ENCODE data around the gene SPAG4.

The SPAG4 gene

DNA sequence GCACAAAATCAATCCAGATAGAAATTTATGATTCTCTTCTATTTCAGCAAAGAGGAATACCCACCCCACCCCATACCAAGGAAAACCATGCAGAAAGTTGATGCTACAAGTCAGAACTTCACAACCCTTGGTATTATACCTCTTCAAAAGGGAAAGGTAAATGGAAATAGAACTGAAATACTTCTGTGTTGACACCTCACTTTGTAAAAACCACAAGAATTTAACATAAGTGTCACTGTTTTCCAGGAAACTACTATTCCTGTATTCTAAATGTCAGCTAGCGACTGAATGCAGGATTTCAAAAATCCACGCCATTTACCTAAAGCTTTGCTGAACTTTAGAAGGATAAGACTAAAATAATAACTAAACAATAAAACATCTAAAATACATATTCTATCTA, 45.4 kb downstream of the SPAG4 start:
- TF ChIP-seq CREB1 (IDR thresholded peaks at IDR 0.05; ENCODE audit: low read depth) (no peak), TEAD4 (IDR thresholded peaks at IDR 0.05) (no peak), FOXM1 (IDR thresholded peaks at IDR 0.05; ENCODE audit: borderline replicate concordance, low read depth) (no peak), CEBPB (IDR thresholded peaks at IDR 0.05) (no peak), RAD21 (IDR thresholded peaks at IDR 0.05; ENCODE audit: low read depth) (no peak), EP300 (IDR thresholded peaks at IDR 0.05; ENCODE audit: borderline replicate concordance) (no peak), YY1 (IDR thresholded peaks at IDR 0.05; ENCODE audit: low read depth) (no peak), EGR1 (IDR thresholded peaks at IDR 0.05) (no peak), NFIC (IDR thresholded peaks at IDR 0.05) (no peak), TCF12 (IDR thresholded peaks at IDR 0.05; ENCODE audit: low read depth) (no peak)
- TF ChIP-seq, protein P1, sequence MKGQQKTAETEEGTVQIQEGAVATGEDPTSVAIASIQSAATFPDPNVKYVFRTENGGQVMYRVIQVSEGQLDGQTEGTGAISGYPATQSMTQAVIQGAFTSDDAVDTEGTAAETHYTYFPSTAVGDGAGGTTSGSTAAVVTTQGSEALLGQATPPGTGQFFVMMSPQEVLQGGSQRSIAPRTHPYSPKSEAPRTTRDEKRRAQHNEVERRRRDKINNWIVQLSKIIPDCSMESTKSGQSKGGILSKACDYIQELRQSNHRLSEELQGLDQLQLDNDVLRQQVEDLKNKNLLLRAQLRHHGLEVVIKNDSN (IDR thresholded peaks at IDR 0.05) = no peak
- TF ChIP-seq, protein P2, sequence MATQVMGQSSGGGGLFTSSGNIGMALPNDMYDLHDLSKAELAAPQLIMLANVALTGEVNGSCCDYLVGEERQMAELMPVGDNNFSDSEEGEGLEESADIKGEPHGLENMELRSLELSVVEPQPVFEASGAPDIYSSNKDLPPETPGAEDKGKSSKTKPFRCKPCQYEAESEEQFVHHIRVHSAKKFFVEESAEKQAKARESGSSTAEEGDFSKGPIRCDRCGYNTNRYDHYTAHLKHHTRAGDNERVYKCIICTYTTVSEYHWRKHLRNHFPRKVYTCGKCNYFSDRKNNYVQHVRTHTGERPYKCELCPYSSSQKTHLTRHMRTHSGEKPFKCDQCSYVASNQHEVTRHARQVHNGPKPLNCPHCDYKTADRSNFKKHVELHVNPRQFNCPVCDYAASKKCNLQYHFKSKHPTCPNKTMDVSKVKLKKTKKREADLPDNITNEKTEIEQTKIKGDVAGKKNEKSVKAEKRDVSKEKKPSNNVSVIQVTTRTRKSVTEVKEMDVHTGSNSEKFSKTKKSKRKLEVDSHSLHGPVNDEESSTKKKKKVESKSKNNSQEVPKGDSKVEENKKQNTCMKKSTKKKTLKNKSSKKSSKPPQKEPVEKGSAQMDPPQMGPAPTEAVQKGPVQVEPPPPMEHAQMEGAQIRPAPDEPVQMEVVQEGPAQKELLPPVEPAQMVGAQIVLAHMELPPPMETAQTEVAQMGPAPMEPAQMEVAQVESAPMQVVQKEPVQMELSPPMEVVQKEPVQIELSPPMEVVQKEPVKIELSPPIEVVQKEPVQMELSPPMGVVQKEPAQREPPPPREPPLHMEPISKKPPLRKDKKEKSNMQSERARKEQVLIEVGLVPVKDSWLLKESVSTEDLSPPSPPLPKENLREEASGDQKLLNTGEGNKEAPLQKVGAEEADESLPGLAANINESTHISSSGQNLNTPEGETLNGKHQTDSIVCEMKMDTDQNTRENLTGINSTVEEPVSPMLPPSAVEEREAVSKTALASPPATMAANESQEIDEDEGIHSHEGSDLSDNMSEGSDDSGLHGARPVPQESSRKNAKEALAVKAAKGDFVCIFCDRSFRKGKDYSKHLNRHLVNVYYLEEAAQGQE (IDR thresholded peaks at IDR 0.05; ENCODE audit: low read depth) = no peak
- TF ChIP-seq, protein P3, sequence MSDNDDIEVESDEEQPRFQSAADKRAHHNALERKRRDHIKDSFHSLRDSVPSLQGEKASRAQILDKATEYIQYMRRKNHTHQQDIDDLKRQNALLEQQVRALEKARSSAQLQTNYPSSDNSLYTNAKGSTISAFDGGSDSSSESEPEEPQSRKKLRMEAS (IDR thresholded peaks at IDR 0.05) = no peak

DNA sequence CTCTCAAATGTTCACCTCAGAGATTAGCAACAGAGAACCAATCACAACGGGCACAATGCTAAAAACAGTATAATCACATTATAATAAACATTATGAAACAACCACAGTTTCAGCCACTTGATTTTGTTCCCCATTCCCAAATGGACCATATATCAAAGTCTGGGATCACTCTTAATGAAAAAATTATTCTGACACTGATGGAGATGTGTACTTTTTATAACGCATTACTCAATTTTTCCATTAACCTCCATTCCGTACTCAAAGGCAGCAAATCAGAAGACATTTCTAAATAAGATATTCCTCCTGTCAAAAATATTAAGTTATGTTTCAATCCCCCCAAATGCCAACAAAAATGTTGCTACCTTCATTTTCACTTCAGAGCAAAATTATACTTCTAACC, 46.3 kb downstream of the SPAG4 start:
- TF ChIP-seq, protein P1 (IDR thresholded peaks at IDR 0.05) = no peak

DNA sequence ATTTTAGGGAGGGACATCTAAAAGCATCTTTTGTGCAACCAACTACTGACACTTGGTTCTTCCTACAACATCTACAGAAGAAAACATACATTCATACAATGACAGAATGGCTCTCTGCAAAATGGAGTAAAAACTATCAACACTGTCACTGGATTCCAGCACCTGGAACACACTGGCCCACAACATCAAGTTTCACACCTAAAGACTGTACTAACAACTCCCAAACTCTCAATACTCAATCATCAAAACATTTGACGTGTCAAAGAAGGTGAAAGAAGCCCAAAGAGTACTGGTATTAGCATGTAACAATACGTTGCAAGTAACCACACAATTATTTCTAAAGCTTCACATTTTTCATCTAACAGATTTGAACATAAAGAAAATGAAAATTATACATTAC, 46.9 kb downstream of the SPAG4 start:
- TF ChIP-seq FOXM1 (IDR thresholded peaks at IDR 0.05; ENCODE audit: borderline replicate concordance, low read depth) = no peak
- no peak for TF ChIP-seq EP300 (IDR thresholded peaks at IDR 0.05; ENCODE audit: borderline replicate concordance)
- TF ChIP-seq, protein P1 (IDR thresholded peaks at IDR 0.05) = no peak
- no peak for TF ChIP-seq TCF12 (IDR thresholded peaks at IDR 0.05; ENCODE audit: low read depth)
- no peak for TF ChIP-seq CEBPB (IDR thresholded peaks at IDR 0.05)
- TF ChIP-seq EGR1 (IDR thresholded peaks at IDR 0.05) = no peak
- no peak for TF ChIP-seq ZBTB7A (IDR thresholded peaks at IDR 0.05; ENCODE audit: low read depth)

DNA sequence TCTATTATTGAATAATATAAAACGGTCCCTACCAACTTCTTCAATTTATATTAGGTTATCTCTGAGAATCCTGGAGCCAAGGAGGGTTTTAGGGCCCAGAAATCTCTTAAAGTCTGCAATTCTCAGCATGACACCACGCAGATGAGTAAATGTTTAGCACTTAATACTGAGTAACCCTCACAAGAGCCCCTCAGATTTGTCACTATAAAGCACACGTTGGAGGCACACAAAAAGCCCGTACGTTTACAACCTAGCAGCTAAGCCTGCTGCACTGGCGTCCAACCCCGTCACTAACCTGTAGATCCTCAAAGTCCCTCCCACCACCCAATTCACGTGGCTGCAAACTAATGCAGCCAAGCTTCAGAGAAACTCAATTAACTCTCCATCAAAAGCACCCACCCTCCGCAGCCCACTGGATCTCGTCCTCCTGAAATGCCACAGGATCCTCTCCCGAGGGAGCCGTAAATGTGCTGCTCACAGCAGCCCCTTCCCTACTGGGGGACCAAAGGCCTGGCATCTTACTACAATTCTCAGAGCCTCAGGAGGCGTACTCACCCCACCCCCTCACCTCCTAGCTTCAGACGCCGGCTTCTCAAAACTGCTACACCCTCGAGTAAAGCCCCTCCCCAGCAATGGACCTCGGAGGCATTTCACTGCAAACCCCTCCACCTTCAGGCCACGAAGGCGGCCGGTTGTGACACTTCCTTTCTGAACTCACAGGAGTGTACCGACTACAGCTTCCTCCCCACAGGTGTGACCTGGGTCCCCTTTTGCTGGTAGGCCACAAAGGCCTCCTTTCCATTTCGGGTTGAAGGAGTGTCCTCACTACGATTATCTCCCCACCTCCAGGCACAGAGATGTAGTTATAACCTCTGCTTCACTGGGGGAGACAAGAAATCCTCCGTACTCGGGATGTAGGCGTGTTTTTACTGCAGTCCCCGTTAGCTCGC, 48.2 kb downstream of the SPAG4 start:
- no peak for TF ChIP-seq RAD21 (IDR thresholded peaks at IDR 0.05; ENCODE audit: low read depth)
- TF ChIP-seq, protein P3 (IDR thresholded peaks at IDR 0.05) = 0 out of 2 replicates have a peak, but pooled peaks have one; percentile 44

DNA sequence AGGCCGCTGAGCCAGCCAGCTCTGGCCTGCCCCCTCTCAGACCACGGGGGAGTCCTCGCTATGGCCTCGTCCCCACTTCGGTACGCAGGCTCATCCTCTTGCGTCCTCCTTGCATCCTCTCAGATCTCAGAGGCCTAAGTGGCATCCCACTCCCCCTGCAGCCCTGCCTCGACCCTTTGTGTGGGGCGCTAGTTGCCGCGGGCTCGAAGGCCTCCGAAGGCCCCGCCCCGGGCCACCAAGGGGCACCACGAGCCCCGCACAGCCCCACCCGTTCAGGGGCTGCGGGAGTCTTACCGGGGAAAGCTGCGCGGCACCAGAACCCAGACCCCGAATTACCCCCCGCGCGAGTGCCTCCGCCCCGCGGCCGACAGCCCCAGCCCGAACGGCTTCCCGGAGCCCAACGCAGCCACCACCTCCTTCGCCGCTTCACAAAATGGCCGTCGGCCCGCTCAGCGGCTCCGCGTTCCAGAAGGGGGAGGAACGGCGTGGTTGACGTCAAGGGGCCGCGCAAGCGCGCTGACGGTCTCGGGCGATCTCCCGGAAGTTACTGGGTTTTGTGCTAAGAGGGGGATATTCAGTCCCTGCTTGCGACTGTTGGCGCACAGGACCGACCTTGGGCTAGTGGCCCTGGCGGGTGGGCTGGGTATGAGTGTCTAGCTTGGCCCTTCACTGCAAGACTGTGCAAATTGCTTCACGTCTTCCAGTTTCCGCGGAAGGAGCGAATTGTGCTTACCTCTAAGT, 49.0 kb downstream of the SPAG4 start, which contains the start of the genes CPNE1 and RBM12:
CPNE1 (minus strand) TSS at position 435 of the 741 bp plus-strand sequence. CDS start 31,977 bp downstream, outside the sequence.
RBM12 (minus strand) TSS at position 435 of the 741 bp plus-strand sequence. CDS start 9,578 bp downstream, outside the sequence.
- TF ChIP-seq EP300 (IDR thresholded peaks at IDR 0.05; ENCODE audit: borderline replicate concordance) (peak; percentile 29; the same call in 1 of the 2 replicates), RAD21 (IDR thresholded peaks at IDR 0.05; ENCODE audit: low read depth) (no peak), TAF1 (IDR thresholded peaks at IDR 0.05; ENCODE audit: low read depth) (peak; percentile 93), EGR1 (IDR thresholded peaks at IDR 0.05) (0 out of 2 replicates have a peak, but pooled peaks have one; percentile 25), NFIC (IDR thresholded peaks at IDR 0.05) (no peak), TEAD4 (IDR thresholded peaks at IDR 0.05) (peak; percentile 81), FOXM1 (IDR thresholded peaks at IDR 0.05; ENCODE audit: borderline replicate concordance, low read depth) (no peak), CREB1 (IDR thresholded peaks at IDR 0.05; ENCODE audit: low read depth) (peak; percentile 74; the same call in 1 of the 2 replicates), CEBPB (IDR thresholded peaks at IDR 0.05) (no peak), TCF12 (IDR thresholded peaks at IDR 0.05; ENCODE audit: low read depth) (0 out of 2 replicates have a peak, but pooled peaks have one; percentile 41), ZBTB7A (IDR thresholded peaks at IDR 0.05; ENCODE audit: low read depth) (peak; percentile 64; the same call in 1 of the 2 replicates), YY1 (IDR thresholded peaks at IDR 0.05; ENCODE audit: low read depth) (peak; percentile 97)
- TF ChIP-seq, protein P2 (IDR thresholded peaks at IDR 0.05; ENCODE audit: low read depth) = no peak
- TF ChIP-seq, protein P3 (IDR thresholded peaks at IDR 0.05) = peak; percentile 92
- TF ChIP-seq, protein P1 (IDR thresholded peaks at IDR 0.05) = no peak

All from Ishikawa (cell line).